Embryonic facial prominence (tissue), 1 donor: ENCODE results near the gene CAMK2A.
A peak's percentile ranks its signal among the peaks of the same experiment; 100 is the strongest.

Experiments used
- DNase-seq: peaks from one replicate; pipeline ENCODE4 v3.0.0-alpha.2; 2016; ENCODE audit errors: extremely low spot score

CAMK2A gene

DNA sequence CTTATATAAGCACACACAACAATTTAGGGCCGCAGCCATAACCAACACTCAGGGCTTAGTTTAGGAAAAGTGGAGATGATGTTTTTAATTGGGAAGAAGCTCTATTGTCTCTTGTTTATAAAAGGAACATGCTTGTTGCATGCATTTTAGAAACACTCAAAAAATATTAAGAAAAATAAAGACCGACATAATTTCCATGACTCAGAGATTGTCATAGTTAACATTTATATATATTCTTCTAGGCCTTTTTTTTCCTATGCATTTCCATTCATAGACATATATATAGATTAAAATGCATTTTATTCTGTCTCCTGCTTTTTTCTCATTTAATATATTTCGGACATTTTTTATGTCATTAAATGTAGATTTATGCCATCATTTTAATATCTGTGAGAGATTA, 26.7 kb upstream of the CAMK2A start:
- no peak for DNase-seq

DNA sequence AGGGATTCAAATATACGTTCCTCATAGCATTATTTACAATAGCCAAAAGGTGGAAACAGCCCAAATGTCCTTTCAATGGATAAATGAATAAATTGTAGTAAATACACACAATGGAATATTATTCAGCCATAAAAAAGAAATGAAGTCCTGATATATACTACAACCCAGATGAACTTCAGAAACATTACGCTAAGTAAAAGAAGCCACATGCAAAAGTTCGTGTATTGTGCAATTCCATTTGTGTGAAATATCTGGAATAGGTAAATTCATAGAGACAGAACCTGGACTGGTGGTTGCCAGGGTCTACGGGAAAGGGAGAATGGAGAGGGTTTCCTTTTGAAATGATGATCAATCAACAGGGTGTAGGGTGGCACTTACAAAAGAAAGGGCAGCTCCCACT, 25.7 kb upstream of the CAMK2A start:
- no peak for DNase-seq

GRCh38 chr5:150313921-150314716, 24.5 kb upstream of the CAMK2A start:
- DNase-seq = no peak

- DNase-seq = no peak
Measured at GRCh38 chr5:150313501-150313900, 23.9 kb upstream of the CAMK2A start.

- no peak for DNase-seq
Measured at GRCh38 chr5:150312518-150312917, 22.9 kb upstream of the CAMK2A start.

- no peak for DNase-seq
Measured at GRCh38 chr5:150311015-150311692, 21.6 kb upstream of the CAMK2A start.

DNA sequence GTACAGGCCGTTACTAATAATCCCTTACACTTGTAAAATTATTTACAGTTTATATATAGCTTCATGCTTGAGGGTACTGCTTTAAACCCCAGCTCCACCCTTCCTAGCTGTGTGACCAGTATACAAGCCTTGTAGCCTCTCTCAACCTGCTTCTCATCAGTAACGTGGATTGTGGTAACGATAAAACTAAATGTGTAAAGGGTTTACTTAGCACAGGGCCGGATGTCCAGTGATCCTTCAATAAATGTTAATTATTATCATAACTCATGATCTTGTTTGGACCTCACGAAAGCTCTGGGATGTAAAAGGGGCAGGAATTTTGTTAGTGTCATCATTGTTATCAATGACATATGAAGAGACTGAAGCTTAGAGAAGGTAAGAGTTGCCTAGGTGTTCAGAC, 20.7 kb upstream of the CAMK2A start:
- DNase-seq = no peak

DNA sequence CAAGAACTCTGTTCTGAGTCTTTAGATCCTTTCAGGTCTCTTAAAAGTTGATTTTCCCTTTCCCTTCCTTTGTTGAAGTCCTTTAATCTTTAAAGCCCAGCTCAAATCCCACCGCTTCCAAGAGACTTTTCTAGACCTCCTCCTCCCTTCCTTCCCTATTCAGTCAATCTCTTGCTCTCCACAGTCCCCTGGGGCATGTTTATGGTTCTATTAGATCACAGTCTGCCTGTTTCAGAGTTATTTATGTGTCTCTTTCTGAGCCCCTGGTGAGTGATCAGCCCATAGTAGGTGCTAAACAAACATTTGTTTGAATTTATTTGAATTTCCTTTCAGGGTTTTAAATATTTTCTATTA, 20.3 kb upstream of the CAMK2A start:
- no peak for DNase-seq

GRCh38 chr5:150309101-150309885, 19.7 kb upstream of the CAMK2A start:
- DNase-seq = no peak

GRCh38 chr5:150307617-150308426, 18.2 kb upstream of the CAMK2A start:
- DNase-seq = no peak

DNA sequence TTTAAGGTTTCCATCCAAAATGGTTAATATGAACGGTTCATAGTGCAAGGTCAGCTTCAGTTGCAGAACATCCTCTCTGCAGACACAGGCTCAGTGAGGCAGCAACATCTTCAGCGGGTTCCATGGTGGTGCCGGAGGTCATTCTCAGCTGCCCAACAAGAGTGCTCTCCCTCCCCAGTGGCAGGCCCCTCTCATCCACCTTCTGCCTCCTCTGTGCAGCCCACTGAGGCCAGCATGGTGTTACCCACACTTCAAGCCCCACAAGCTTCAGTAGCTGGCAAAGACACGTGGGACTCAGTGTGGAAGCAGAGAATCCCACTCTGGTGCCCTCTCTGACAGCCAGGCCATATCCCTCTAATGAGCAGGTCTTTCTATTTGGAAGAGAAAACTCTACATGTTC, 17.2 kb upstream of the CAMK2A start:
- no peak for DNase-seq

DNA sequence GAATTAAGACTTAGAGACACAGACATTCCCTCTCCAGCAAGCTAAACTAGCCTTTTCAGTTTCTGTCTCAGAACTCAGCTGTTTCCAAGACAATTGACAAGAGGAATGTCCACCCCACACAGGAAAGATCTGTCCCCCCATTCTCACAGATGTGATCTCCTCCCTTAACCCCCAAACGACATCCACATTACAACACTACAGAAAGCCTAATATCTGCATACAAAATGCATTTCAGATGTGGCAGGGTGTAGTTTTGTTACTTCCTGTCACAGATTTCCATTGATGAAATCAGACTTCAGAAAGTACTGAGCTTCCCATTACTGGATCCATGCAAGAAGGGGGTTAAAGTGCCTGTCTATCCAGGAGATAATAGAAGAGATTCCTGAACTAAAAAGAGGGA, 16.0 kb upstream of the CAMK2A start:
- no peak for DNase-seq

- no peak for DNase-seq
Measured at GRCh38 chr5:150305095-150305494, 15.5 kb upstream of the CAMK2A start.

- DNase-seq = no peak
Measured at GRCh38 chr5:150304481-150305081, 15.0 kb upstream of the CAMK2A start.

- peak; percentile 53 for DNase-seq
Measured at GRCh38 chr5:150303660-150304386, 14.2 kb upstream of the CAMK2A start.

DNA sequence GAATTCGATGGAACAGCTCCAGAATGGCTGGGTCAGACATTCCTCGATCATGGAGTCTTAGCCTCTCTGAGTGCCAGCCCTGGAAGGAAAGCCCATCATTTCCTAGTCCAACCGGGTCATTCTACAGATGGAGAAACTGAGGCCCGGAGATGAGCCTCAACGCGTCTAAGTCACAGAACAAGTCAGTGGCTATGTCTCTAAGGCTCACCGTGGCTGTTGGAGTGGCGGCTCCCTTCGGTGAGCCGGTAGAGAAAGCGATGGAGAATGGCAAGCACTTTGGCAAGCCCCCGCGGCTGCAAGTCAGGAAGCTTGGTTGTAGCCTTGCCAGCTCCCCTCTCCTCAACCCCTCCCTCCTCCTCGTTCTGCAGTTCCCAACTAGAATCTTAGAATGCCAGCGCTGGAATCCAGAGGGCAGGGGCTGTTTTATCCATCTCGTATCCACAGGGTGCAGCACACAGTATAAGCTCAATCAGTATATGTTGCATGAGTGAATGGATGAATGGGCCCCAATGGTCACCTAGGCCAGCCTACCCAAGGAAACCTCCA, 13.6 kb upstream of the CAMK2A start:
- no peak for DNase-seq

DNA sequence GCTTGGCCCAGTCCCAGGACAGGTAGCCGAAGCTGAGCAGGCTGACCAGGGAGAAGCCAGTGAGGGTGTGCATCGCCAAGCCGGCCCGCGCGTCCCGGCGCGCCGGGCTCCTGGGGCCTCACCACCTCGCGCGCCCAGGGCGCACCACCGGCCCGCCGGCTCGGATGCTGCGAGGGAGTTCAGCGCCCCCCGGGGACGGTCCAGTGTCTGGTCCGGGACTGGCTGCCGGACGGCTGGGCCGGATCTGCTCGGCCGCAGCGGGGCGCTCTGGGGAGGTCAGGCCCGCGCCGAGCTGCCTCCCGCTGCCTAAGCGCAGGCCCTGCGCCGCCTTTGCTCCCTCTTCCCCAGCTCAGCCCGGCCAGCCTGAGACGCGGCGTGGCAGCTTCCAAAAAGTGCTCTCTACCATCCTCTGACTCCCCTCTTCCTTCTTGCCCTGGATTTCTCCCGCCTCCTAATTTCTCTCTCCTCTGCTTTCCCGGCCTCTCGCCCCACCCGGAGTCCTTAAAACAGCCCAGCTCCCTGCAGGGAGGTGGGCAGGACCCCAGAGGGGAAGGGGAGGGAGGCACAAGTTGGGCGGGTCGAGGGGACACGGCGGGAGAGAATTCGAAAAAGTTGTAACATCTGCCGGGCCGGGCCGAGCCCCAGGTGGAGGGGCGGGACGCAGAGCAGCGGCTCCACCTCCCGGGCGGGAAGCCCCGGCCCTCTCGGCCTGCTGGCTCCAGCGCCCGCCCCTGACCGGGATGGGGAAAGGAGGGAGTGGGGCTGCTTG, 12.9 kb upstream of the CAMK2A start, which contains the start of gene ARSI:
Gene ARSI (minus strand): TSS at position 605 of the 769 bp plus-strand sequence. CDS start 532 bp downstream, at position 73.
- peak; percentile 57 for DNase-seq

- DNase-seq = no peak
Measured at GRCh38 chr5:150301901-150302300, 12.3 kb upstream of the CAMK2A start.

GRCh38 chr5:150301170-150301505, 11.6 kb upstream of the CAMK2A start:
- no peak for DNase-seq
